Measurements from ENCODE around the gene TBX20.

Gene TBX20

DNA sequence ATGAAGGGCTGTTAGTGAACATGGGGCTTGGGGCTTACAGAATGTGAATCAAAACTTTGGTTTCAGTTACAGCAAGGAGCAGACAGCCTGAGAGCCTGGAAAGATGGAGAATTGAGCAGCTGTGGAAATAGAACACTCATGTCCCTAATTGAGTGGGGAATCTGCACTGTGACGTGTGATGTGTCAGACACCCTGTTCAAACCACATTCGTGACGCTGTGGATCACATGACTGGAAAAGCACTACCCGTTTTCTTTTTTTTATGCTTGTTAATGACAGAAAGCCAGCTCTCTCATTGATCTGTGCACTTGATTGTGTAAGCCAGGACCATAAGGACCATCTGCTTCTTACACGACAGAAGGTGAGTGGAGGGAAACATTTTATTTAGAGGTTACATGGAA is 15.1 kb upstream of the TBX20 start:
- TF ChIP-seq ZNF8 (CRISPR knock-in tag; IDR thresholded peaks at IDR 0.05) (no peak), PPARA (CRISPR knock-in tag; IDR thresholded peaks at IDR 0.05; ENCODE audit: borderline replicate concordance) (no peak), TOX (CRISPR knock-in tag; IDR thresholded peaks at IDR 0.05; ENCODE audit: borderline replicate concordance) (no peak), PATZ1 (CRISPR knock-in tag; IDR thresholded peaks at IDR 0.05; ENCODE audit: borderline replicate concordance) (no peak), ZFP3 (CRISPR knock-in tag; IDR thresholded peaks at IDR 0.05) (no peak), ZFP30 (CRISPR knock-in tag; IDR thresholded peaks at IDR 0.05) (no peak), CREB5 (CRISPR knock-in tag; IDR thresholded peaks at IDR 0.05; ENCODE audit: low read depth) (no peak), OSR1 (CRISPR knock-in tag; IDR thresholded peaks at IDR 0.05) (no peak), ZC3H10 (CRISPR knock-in tag; IDR thresholded peaks at IDR 0.05) (no peak), RARB (CRISPR knock-in tag; IDR thresholded peaks at IDR 0.05) (no peak), ESRRG (CRISPR knock-in tag; IDR thresholded peaks at IDR 0.05) (no peak), GLIS3 (CRISPR knock-in tag; IDR thresholded peaks at IDR 0.05) (no peak), ARNTL (CRISPR knock-in tag; IDR thresholded peaks at IDR 0.05; ENCODE audit: borderline replicate concordance, low read depth) (no peak)
- TF ChIP-seq, protein P1, sequence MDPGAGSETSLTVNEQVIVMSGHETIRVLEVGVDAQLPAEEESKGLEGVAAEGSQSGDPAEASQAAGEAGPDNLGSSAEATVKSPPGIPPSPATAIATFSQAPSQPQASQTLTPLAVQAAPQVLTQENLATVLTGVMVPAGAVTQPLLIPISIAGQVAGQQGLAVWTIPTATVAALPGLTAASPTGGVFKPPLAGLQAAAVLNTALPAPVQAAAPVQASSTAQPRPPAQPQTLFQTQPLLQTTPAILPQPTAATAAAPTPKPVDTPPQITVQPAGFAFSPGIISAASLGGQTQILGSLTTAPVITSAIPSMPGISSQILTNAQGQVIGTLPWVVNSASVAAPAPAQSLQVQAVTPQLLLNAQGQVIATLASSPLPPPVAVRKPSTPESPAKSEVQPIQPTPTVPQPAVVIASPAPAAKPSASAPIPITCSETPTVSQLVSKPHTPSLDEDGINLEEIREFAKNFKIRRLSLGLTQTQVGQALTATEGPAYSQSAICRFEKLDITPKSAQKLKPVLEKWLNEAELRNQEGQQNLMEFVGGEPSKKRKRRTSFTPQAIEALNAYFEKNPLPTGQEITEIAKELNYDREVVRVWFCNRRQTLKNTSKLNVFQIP (CRISPR knock-in tag; IDR thresholded peaks at IDR 0.05; ENCODE audit: borderline replicate concordance, low read depth): no peak
- TF ChIP-seq, protein P2, sequence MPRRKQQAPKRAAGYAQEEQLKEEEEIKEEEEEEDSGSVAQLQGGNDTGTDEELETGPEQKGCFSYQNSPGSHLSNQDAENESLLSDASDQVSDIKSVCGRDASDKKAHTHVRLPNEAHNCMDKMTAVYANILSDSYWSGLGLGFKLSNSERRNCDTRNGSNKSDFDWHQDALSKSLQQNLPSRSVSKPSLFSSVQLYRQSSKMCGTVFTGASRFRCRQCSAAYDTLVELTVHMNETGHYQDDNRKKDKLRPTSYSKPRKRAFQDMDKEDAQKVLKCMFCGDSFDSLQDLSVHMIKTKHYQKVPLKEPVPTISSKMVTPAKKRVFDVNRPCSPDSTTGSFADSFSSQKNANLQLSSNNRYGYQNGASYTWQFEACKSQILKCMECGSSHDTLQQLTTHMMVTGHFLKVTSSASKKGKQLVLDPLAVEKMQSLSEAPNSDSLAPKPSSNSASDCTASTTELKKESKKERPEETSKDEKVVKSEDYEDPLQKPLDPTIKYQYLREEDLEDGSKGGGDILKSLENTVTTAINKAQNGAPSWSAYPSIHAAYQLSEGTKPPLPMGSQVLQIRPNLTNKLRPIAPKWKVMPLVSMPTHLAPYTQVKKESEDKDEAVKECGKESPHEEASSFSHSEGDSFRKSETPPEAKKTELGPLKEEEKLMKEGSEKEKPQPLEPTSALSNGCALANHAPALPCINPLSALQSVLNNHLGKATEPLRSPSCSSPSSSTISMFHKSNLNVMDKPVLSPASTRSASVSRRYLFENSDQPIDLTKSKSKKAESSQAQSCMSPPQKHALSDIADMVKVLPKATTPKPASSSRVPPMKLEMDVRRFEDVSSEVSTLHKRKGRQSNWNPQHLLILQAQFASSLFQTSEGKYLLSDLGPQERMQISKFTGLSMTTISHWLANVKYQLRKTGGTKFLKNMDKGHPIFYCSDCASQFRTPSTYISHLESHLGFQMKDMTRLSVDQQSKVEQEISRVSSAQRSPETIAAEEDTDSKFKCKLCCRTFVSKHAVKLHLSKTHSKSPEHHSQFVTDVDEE (CRISPR knock-in tag; IDR thresholded peaks at IDR 0.05): no peak
- no peak for ATAC-seq

- peak; percentile 20; the same call in 1 of the 3 replicates for ATAC-seq
- no peak for TF ChIP-seq CSDC2 (CRISPR knock-in tag; IDR thresholded peaks at IDR 0.05)
- no peak for TF ChIP-seq PATZ1 (CRISPR knock-in tag; IDR thresholded peaks at IDR 0.05; ENCODE audit: borderline replicate concordance)
- TF ChIP-seq TOX (CRISPR knock-in tag; IDR thresholded peaks at IDR 0.05; ENCODE audit: borderline replicate concordance): no peak
- TF ChIP-seq ZNF70 (CRISPR knock-in tag; IDR thresholded peaks at IDR 0.05): no peak
- TF ChIP-seq PPARA (CRISPR knock-in tag; IDR thresholded peaks at IDR 0.05; ENCODE audit: borderline replicate concordance): no peak
- no peak for TF ChIP-seq OSR1 (CRISPR knock-in tag; IDR thresholded peaks at IDR 0.05)
- no peak for TF ChIP-seq ZFP30 (CRISPR knock-in tag; IDR thresholded peaks at IDR 0.05)
- TF ChIP-seq ESRRG (CRISPR knock-in tag; IDR thresholded peaks at IDR 0.05): no peak
- no peak for TF ChIP-seq CREB5 (CRISPR knock-in tag; IDR thresholded peaks at IDR 0.05; ENCODE audit: low read depth)
- TF ChIP-seq ARNTL (CRISPR knock-in tag; IDR thresholded peaks at IDR 0.05; ENCODE audit: borderline replicate concordance, low read depth): no peak
- no peak for TF ChIP-seq RARB (CRISPR knock-in tag; IDR thresholded peaks at IDR 0.05)
- TF ChIP-seq BACH2 (CRISPR knock-in tag; IDR thresholded peaks at IDR 0.05; ENCODE audit: borderline replicate concordance): no peak
- no peak for TF ChIP-seq ZC3H10 (CRISPR knock-in tag; IDR thresholded peaks at IDR 0.05)
- TF ChIP-seq, protein P1 (CRISPR knock-in tag; IDR thresholded peaks at IDR 0.05; ENCODE audit: borderline replicate concordance, low read depth): no peak
- no peak for TF ChIP-seq CSRNP3 (CRISPR knock-in tag; IDR thresholded peaks at IDR 0.05)
- TF ChIP-seq ISL1 (CRISPR knock-in tag; IDR thresholded peaks at IDR 0.05): no peak
- no peak for TF ChIP-seq GLIS3 (CRISPR knock-in tag; IDR thresholded peaks at IDR 0.05)
- TF ChIP-seq, protein P2 (CRISPR knock-in tag; IDR thresholded peaks at IDR 0.05): no peak
- no peak for TF ChIP-seq ZNF565 (CRISPR knock-in tag; conservative IDR thresholded peaks at IDR 0.05; ENCODE audit: low read depth)
Measured at GRCh38 chr7:35267411-35267810, 13.5 kb upstream of the TBX20 start.
